Heart left ventricle (tissue), 16 donors: Measurements from ENCODE around the gene CNRIP1. TPM values are rescaled to one million over a fixed set of nuclear protein-coding genes. Genes with fewer than 3 reads are reported as not detected.

Source experiments
- ATAC-seq, 4 donors: fragments of 200-7000 bp; cut with Tn5 transposase; one replicate each; pipeline ENCODE4 v1.9.1; 2020 to 2022; ENCODE audit warnings: moderate library complexity in 4 of 4, mild to moderate bottlenecking in 3 of 4, moderate number of reproducible peaks in 1 of 4
- DNase-seq, 5 donors: peaks; one replicate each; pipeline ENCODE4 v3.0.0-alpha.2; 2020
- H3K27ac ChIP-seq, 12 donors: fragments of 200-600 bp; sonication (generic) in 4 of 12; one replicate each; pipeline versions ENCODE4 v1.5.0 to v1.8.0; 2016 to 2022; ENCODE audit warnings: mild to moderate bottlenecking in 2 of 12
- H3K27me3 ChIP-seq, 9 donors: fragments of 200-600 bp; sonication (generic) in 2 of 9; one replicate each; pipeline versions ENCODE4 v1.5.1 to v1.8.0; 2016 to 2022; ENCODE audit warnings: mild to moderate bottlenecking in 3 of 9
- H3K36me3 ChIP-seq, 9 donors: fragments of 200-600 bp; sonication (generic) in 2 of 9; one replicate each; pipeline versions ENCODE4 v1.5.0 to v1.8.0; 2018 to 2022; ENCODE audit warnings: mild to moderate bottlenecking in 2 of 9
- H3K4me1 ChIP-seq, 12 donors: fragments of 200-600 bp; sonication (generic) in 4 of 12; one replicate each; pipeline versions ENCODE4 v1.5.0 to v1.8.0; 2016 to 2022; ENCODE audit warnings: mild to moderate bottlenecking in 3 of 12
- H3K4me3 ChIP-seq, 12 donors: fragments of 200-600 bp; sonication (generic) in 4 of 12; one replicate each; pipeline versions ENCODE4 v1.5.0 to v1.8.0; 2017 to 2022; ENCODE audit warnings: mild to moderate bottlenecking in 9 of 12, moderate library complexity in 4 of 12
- H3K9me3 ChIP-seq, 12 donors: fragments of 200-600 bp; sonication (generic) in 4 of 12; one replicate each; pipeline versions ENCODE4 v1.5.0 to v1.8.0; 2016 to 2022; ENCODE audit warnings: mild to moderate bottlenecking in 1 of 12
- POLR2A ChIP-seq, 2 donors: fragments of 450-650 bp; IDR thresholded peaks; one replicate each; pipeline ENCODE4 v1.6.1; 2017; ENCODE audit warnings: antibody characterized with exemption in 2 of 2, mild to moderate bottlenecking in 2 of 2, moderate library complexity in 2 of 2
- WGBS, 4 donors: extraction: QIAGEN DNeasy Blood & Tissue Kit in 2 of 4; methylation state at CpG; one replicate each; pipeline versions ENCODE4 v1.1.5 to v1.1.7; 2013 to 2018; 5-methylcytosine and 5-hydroxymethylcytosine counted together
- intact Hi-C, 10 donors: fragments of 100-400 bp; cut with DNase I; formaldehyde crosslinking; loops; one replicate each; pipeline versions ENCODE4 v1.11.1 to v1.14.2; 2022
- polyA plus RNA-seq, 2 donors: library from polyadenylated mRNA; stranded (reverse); fragments of 200-250 nt; gene quantifications; one replicate each; pipeline ENCODE4 v1.2.3, GENCODE V29; 2013
- total RNA-seq, 9 donors: library from RNA; depleted of rRNA in 2 of 9; stranded (reverse); fragments of >200 nt in 2 of 9; fragmentation: NEBNext Ultra II Directional in 3 of 9; extraction: Animal tissue kit (Norgen Biotek cat#: 25700) in 3 of 9; gene quantifications; one replicate each; pipeline versions ENCODE4 v1.1.0 to v1.2.4, GENCODE V29; 2016 to 2023
- TF ChIP-seq, protein P1 (sequence below), 12 donors: fragments of 200-600 bp; sonication (generic) in 4 of 12; IDR thresholded peaks; one replicate each; pipeline versions ENCODE4 v1.5.0 to v1.8.0; 2018 to 2022; ENCODE audit warnings: antibody characterized with exemption in 12 of 12, mild to moderate bottlenecking in 5 of 12
- donor health status: ischemic (EF 13 %, LVEDD 7.1; RV severe dilation, severe dysfunction).
- donor health status: healthy with polysubstance abuse.
- donor health status: DM: no; HTN: yes; CAD: no.
- donor health status: DM: no; HTN: no; CAD: no.
- donor health status: ischemic (EF 25% LVEDD 6.9; RV normal size, moderate dysfunction).
- donor health status: ischemic (EF 25% LVEDD 5.7; RV mildly dilated, moderate dysfunction).
- donor health status: healthy.
- donor health status: DM: yes; HTN: yes; CAD: no.
- donor health status: ischemic (EF 35%, LVEDD 5.7; RV mildly dilated, moderate dysfunction).
- donor health status: nonischemic (EF 11% LVEDD 7.7; RV severe dilation, severe dysfunction).
- donor health status: DM: yes; HTN: yes; CAD: no.
- donor health status: PGD.
- donor health status: ischemic (EF 29% LVEDD 5.4; RV normal size, mild dysfunction).
- donor health status: nonischemic (EF 23%, LVEDD 6.1; RV moderate dilation, normal function).

The CNRIP1 gene
- total and polyA plus RNA-seq, 11 donors, result 5.8 to 17.3 (median 7.7) TPM

DNA sequence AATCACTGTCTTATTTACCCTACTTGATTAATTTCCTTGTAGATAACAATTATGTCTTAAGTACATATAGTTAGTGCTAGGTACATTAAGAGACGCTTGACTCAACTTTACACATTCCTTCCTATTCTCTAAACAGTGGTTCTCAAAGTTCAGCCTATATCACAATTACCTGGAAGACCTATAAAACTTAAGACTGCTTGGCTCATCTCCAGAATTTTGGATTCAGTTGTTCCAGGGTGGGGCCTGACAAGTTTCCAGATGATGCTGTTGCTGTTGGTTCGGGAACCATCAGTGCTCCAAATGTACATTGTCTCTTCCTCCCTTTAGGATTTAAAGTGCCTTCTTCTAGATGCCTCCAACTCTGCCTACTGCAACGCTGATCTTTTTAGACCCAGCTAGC lies 71.4 kb downstream of the CNRIP1 start:
- 77 to 82% (median 81%) methylated on average over 3 of the region's 3 CpGs for WGBS, 4 donors
- ATAC-seq, result no peak
- Histone ChIP-seq H3K9me3 (no peaks in the 10 kb centered on the region), H3K36me3 (peaks cover 0 to 5% (median 0%) of the 10 kb centered on the region in 9 donors), H3K4me3 (no peak overlapping the region), H3K27ac (no peak overlapping the region), H3K27me3 (no peaks in the 10 kb centered on the region), H3K4me1 (peaks cover 9 to 75% (median 54%) of the 10 kb centered on the region in 12 donors)
- intact Hi-C loops, result loop anchor here in 1 of 10 donors (5.0 kb wide), 1 partner anchor 51 kb away; no protein-coding TSS in a partner anchor
- TF ChIP-seq, protein P1, sequence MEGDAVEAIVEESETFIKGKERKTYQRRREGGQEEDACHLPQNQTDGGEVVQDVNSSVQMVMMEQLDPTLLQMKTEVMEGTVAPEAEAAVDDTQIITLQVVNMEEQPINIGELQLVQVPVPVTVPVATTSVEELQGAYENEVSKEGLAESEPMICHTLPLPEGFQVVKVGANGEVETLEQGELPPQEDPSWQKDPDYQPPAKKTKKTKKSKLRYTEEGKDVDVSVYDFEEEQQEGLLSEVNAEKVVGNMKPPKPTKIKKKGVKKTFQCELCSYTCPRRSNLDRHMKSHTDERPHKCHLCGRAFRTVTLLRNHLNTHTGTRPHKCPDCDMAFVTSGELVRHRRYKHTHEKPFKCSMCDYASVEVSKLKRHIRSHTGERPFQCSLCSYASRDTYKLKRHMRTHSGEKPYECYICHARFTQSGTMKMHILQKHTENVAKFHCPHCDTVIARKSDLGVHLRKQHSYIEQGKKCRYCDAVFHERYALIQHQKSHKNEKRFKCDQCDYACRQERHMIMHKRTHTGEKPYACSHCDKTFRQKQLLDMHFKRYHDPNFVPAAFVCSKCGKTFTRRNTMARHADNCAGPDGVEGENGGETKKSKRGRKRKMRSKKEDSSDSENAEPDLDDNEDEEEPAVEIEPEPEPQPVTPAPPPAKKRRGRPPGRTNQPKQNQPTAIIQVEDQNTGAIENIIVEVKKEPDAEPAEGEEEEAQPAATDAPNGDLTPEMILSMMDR (IDR thresholded peaks at IDR 0.05), result no peak
- TF ChIP-seq POLR2A (IDR thresholded peaks at IDR 0.05), result no peak
- no peak for DNase-seq

DNA sequence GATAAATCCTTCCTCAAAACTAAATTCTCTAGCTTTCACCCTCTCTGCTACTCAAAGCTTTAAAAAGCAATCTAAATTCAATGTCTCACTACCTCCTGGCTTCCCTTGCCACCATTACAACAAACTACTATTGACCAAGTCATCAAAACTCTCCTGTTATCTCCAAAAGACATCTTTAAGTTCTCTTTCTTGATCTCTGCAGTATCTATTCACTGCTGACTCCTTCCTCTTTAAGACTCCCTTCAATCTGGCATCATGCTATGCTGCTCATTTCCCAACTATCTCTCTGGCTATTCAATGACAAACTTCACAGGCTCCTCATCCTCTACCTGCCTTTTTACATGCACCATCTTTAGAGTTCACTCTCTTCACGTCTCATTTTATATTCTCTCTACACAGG lies 73.4 kb downstream of the CNRIP1 start:
- TF ChIP-seq, protein P1 (IDR thresholded peaks at IDR 0.05), result no peak
- TF ChIP-seq POLR2A (IDR thresholded peaks at IDR 0.05), result no peak
- DNase-seq (no peak), ATAC-seq (no peak)
- H3K4me1 ChIP-seq, result peaks cover 9 to 95% (median 67%) of the 10 kb centered on the region in 12 donors
- no peak overlapping the region for H3K27ac ChIP-seq
- H3K4me3 ChIP-seq, result no peak overlapping the region
- H3K9me3 ChIP-seq, result no peaks in the 10 kb centered on the region
- H3K36me3 ChIP-seq, result peaks cover 0 to 12% (median 0%) of the 10 kb centered on the region in 9 donors
- H3K27me3 ChIP-seq, result no peaks in the 10 kb centered on the region
- 63 to 84% (median 81%) methylated on average over 1 of the region's 1 CpG for WGBS, 4 donors
- intact Hi-C loops, result loop anchor here in 1 of 10 donors (5.0 kb wide), 1 partner anchor 49 kb away; no protein-coding TSS in a partner anchor

DNA sequence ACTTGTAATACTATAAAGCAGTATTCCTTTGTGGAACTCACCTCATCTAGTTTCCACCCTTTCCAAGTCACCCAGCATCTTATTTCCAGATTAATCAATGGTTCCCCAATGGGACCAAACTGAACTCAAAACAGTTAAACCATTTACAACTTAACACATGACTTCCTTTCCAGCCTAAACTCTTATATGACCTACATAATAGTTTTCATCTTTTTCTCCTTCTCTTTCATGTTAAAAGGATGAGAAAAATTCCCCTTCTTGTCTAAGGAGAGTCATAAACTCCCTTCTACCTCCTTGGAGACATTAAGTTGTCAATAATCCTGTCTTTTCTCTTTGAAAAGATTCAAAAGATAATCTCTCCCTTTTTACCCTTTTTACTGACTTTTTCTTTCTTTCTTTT lies 74.1 kb downstream of the CNRIP1 start:
- DNase-seq (no peak), ATAC-seq (no peak)
- no peaks in the 10 kb centered on the region for H3K27me3 ChIP-seq
- no peak overlapping the region for H3K4me3 ChIP-seq
- TF ChIP-seq POLR2A (IDR thresholded peaks at IDR 0.05), result no peak
- TF ChIP-seq, protein P1 (IDR thresholded peaks at IDR 0.05), result no peak
- peaks cover 0 to 11% (median 0%) of the 10 kb centered on the region in 9 donors for H3K36me3 ChIP-seq
- H3K27ac ChIP-seq, result no peak overlapping the region
- intact Hi-C loops, result loop anchor here in 1 of 10 donors (5.0 kb wide), 1 partner anchor 48 kb away; no protein-coding TSS in a partner anchor
- H3K4me1 ChIP-seq, result peaks cover 9 to 100% (median 73%) of the 10 kb centered on the region in 12 donors
- no peaks in the 10 kb centered on the region for H3K9me3 ChIP-seq

DNA sequence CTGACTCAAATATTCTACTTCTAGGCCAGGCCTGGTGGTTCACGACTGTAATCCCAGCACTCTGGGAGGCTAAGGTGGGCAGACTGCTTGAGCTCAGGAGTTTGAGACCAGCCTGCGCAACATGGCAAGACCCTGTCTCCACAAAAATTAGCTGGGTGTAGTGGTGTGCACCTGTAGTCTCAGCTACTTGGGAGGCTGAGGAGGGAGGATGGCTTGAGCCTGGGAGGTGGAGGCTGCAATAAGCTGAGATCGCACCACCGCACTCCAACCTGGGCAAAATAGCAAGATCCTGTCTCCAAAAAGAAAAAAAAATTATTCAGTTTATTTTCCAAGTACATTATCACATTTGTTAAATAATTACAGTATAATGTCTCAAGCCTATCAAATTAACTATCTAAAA lies 74.7 kb downstream of the CNRIP1 start:
- no peak overlapping the region for H3K27ac ChIP-seq
- H3K4me1 ChIP-seq, result peaks cover 5 to 100% (median 73%) of the 10 kb centered on the region in 12 donors

More for the DNA sequence above, 74.7 kb downstream of the CNRIP1 start:
- H3K9me3 ChIP-seq, result no peaks in the 10 kb centered on the region
- TF ChIP-seq, protein P1 (IDR thresholded peaks at IDR 0.05), result no peak
- no peak for TF ChIP-seq POLR2A (IDR thresholded peaks at IDR 0.05)
- no peak for DNase-seq
- ATAC-seq, result no peak
- 95 to 98% (median 95%) methylated on average over 4 of the region's 4 CpGs for WGBS, 4 donors
- intact Hi-C loops, result loop anchor here in 1 of 10 donors (5.0 kb wide), 1 partner anchor 48 kb away; no protein-coding TSS in a partner anchor
- no peaks in the 10 kb centered on the region for H3K27me3 ChIP-seq
- H3K4me3 ChIP-seq, result no peak overlapping the region
- peaks cover 0 to 7% (median 0%) of the 10 kb centered on the region in 9 donors for H3K36me3 ChIP-seq
